PC-9 (cell line): Measurements from ENCODE around the gene PCDHGA11.

Experiments
- EZH2 ChIP-seq: fragments of 200-600 bp; sonication (generic); IDR thresholded peaks from 2 replicates; pipeline ENCODE4 v1.8.0; 2017; ENCODE audit warnings: antibody characterized with exemption, low read depth
- TF ChIP-seq, protein P1 (sequence below): fragments of 200-600 bp; sonication (generic); conservative IDR thresholded peaks from 2 replicates; pipeline ENCODE4 v1.6.1; 2017; ENCODE audit warnings: mixed run types, antibody characterized with exemption, mild to moderate bottlenecking, moderate library complexity

DNA sequence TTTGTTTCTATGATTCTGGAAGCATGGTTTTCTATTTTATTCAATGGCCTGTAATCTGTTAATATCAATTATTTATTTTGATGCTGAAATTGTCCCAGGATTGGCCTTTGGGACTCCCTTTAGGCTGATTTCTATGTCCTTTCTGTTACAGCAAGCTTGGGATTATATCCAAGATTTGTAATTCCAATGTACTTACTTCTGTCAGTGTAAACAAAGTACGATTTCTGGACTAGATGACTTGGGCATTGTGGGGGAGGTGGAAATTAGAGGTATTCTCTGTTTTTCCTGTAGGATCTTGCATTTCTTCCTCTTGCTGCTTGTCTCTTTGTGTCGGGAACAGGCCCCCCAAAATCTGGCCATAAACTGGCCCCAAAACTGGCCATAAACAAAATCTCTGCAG is 13.2 kb downstream of the PCDHGA11 start:
- TF ChIP-seq, protein P1, sequence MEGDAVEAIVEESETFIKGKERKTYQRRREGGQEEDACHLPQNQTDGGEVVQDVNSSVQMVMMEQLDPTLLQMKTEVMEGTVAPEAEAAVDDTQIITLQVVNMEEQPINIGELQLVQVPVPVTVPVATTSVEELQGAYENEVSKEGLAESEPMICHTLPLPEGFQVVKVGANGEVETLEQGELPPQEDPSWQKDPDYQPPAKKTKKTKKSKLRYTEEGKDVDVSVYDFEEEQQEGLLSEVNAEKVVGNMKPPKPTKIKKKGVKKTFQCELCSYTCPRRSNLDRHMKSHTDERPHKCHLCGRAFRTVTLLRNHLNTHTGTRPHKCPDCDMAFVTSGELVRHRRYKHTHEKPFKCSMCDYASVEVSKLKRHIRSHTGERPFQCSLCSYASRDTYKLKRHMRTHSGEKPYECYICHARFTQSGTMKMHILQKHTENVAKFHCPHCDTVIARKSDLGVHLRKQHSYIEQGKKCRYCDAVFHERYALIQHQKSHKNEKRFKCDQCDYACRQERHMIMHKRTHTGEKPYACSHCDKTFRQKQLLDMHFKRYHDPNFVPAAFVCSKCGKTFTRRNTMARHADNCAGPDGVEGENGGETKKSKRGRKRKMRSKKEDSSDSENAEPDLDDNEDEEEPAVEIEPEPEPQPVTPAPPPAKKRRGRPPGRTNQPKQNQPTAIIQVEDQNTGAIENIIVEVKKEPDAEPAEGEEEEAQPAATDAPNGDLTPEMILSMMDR = no peak
- TF ChIP-seq EZH2 = no peak
